Hepatocyte (in vitro differentiated cells): ENCODE data around the gene FGF23. TPM values are rescaled to one million over a fixed set of nuclear protein-coding genes. Genes with fewer than 3 reads are reported as not detected.
"Not testable (repeated sequence)": the region's sequence is repeated elsewhere in the genome, so short reads cannot be mapped to it uniquely, and the experiment has no call there.

Experiments
- DNase-seq: peaks from one replicate; pipeline ENCODE4 v3.0.0-alpha.2; 2016; ENCODE audit warnings: low spot score
- H2AFZ ChIP-seq: fragments of 200-600 bp; sonication (generic); 2 replicates; pipeline ENCODE4 v1.6.0; 2016; ENCODE audit warnings: antibody characterized with exemption, mild to moderate bottlenecking
- H3K27ac ChIP-seq: fragments of 200-600 bp; sonication (generic); 2 replicates; pipeline ENCODE4 v1.5.1; 2016; ENCODE audit warnings: mild to moderate bottlenecking
- H3K27me3 ChIP-seq: fragments of 200-600 bp; sonication (generic); 2 replicates; pipeline ENCODE4 v1.6.1; 2016
- H3K36me3 ChIP-seq: fragments of 200-600 bp; sonication (generic); replicated peaks from 2 replicates; pipeline ENCODE4 v1.5.1; 2016; ENCODE audit warnings: low read depth; ENCODE audit not compliant: insufficient read depth
- H3K4me1 ChIP-seq: fragments of 200-600 bp; sonication (generic); 2 replicates; pipeline ENCODE4 v1.5.1; 2016; ENCODE audit warnings: mild to moderate bottlenecking, moderate library complexity; ENCODE audit not compliant: insufficient read depth
- H3K4me2 ChIP-seq: fragments of 200-600 bp; sonication (generic); 2 replicates; pipeline ENCODE4 v1.6.0; 2016
- H3K4me3 ChIP-seq: fragments of 200-600 bp; sonication (generic); 2 replicates; pipeline ENCODE4 v1.5.1; 2016; ENCODE audit warnings: mild to moderate bottlenecking
- H3K79me2 ChIP-seq: fragments of 200-600 bp; sonication (generic); 2 replicates; pipeline ENCODE4 v1.6.0; 2017; ENCODE audit warnings: mild to moderate bottlenecking
- H3K9me2 ChIP-seq: fragments of 200-600 bp; sonication (generic); replicated peaks from 2 replicates; pipeline ENCODE4 v1.6.0; 2017; ENCODE audit warnings: mild to moderate bottlenecking; ENCODE audit not compliant: insufficient read depth
- H3K9me3 ChIP-seq: fragments of 200-600 bp; sonication (generic); 2 replicates; pipeline ENCODE4 v1.5.1; 2016; ENCODE audit warnings: low read depth, mild to moderate bottlenecking
- H4K20me1 ChIP-seq: fragments of 200-600 bp; sonication (generic); 2 replicates; pipeline ENCODE4 v1.6.0; 2016; ENCODE audit warnings: mild to moderate bottlenecking; ENCODE audit not compliant: insufficient read depth, poor library complexity, severe bottlenecking
- EZH2 ChIP-seq: fragments of 200-600 bp; sonication (generic); IDR thresholded peaks from 2 replicates; pipeline ENCODE4 v1.6.1; 2016; ENCODE audit warnings: antibody characterized with exemption, mild to moderate bottlenecking, borderline replicate concordance
- EZH2phosphoT487 ChIP-seq: fragments of 200-600 bp; sonication (generic); IDR thresholded peaks from one replicate; pipeline ENCODE4 v1.6.1; 2018; ENCODE audit warnings: antibody characterized with exemption, mild to moderate bottlenecking, low read depth, moderate library complexity; ENCODE audit not compliant: unreplicated experiment, severe bottlenecking
- WGBS: methylation state at CpG from one replicate; pipeline ENCODE4 v1.1.6; 2016; ENCODE audit warnings: low lambda C conversion rate; ENCODE audit errors: missing lambda C conversion rate; 5-methylcytosine and 5-hydroxymethylcytosine counted together
- polyA plus RNA-seq: library from polyadenylated mRNA; unstranded; fragments of >200 nt; fragmentation: Nextera tagmentation; extraction: Ambion mirVana; gene quantifications from 2 replicates; pipeline ENCODE4 v1.2.1, GENCODE V29; 2016
- total RNA-seq: library from RNA; depleted of rRNA; stranded (reverse); fragments of >200 nt; gene quantifications from 2 replicates; pipeline ENCODE4 v1.2.3, GENCODE V29; 2014
- TF ChIP-seq, protein P1 (sequence below): fragments of 200-600 bp; sonication (generic); IDR thresholded peaks from 2 replicates; pipeline ENCODE4 v1.5.1; 2016; ENCODE audit warnings: antibody characterized with exemption, mild to moderate bottlenecking; ENCODE audit not compliant: poor library complexity

The FGF23 gene
- total and polyA plus RNA-seq, 2 experiments from 2014 or later, result 0.46 to 3.1 TPM

GRCh38 chr12:4412465-4412864 is 33.0 kb upstream of the FGF23 start:
- Histone ChIP-seq H3K9me3 (no peaks in the 10 kb centered on the region), H3K79me2 (no peaks in the 10 kb centered on the region), H3K4me2 (no peak overlapping the region), H4K20me1 (no peaks in the 10 kb centered on the region), H3K9me2 (no peaks in the 10 kb centered on the region), H3K4me3 (no peak overlapping the region), H3K27me3 (peaks cover 25% of the 10 kb centered on the region), H3K4me1 (no peaks in the 10 kb centered on the region), H3K36me3 (no peaks in the 10 kb centered on the region), H2AFZ (no peak overlapping the region), H3K27ac (no peak overlapping the region)
- no peak for DNase-seq
- TF ChIP-seq EZH2phosphoT487, result no peak
- TF ChIP-seq, protein P1, sequence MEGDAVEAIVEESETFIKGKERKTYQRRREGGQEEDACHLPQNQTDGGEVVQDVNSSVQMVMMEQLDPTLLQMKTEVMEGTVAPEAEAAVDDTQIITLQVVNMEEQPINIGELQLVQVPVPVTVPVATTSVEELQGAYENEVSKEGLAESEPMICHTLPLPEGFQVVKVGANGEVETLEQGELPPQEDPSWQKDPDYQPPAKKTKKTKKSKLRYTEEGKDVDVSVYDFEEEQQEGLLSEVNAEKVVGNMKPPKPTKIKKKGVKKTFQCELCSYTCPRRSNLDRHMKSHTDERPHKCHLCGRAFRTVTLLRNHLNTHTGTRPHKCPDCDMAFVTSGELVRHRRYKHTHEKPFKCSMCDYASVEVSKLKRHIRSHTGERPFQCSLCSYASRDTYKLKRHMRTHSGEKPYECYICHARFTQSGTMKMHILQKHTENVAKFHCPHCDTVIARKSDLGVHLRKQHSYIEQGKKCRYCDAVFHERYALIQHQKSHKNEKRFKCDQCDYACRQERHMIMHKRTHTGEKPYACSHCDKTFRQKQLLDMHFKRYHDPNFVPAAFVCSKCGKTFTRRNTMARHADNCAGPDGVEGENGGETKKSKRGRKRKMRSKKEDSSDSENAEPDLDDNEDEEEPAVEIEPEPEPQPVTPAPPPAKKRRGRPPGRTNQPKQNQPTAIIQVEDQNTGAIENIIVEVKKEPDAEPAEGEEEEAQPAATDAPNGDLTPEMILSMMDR, result no peak
- no peak for TF ChIP-seq EZH2
- WGBS, result 65% methylated on average over 1 of the region's 1 CpG

DNA sequence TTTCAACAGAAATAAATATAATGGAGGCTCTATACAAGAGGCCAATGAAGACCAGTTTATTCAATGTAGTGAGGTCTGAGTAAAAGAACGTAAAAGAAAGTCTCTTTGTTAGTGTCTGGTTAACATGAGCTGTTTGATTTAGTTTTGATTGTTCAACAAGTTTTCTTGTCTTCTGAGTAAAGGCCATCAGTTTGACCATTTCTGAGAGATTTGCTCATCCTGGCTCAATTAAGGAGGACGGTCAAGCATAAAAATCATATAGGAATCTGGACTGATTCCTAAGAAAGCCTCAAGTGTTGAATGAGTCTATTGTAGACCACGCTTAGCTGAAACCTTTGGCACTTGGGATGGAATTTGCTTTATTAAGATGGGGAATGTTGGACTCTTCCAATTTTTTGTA is 32.5 kb upstream of the FGF23 start:
- Histone ChIP-seq H3K9me2 (no peaks in the 10 kb centered on the region), H3K79me2 (no peaks in the 10 kb centered on the region), H3K4me3 (no peak overlapping the region), H3K4me2 (no peak overlapping the region), H3K27ac (no peak overlapping the region), H3K9me3 (no peaks in the 10 kb centered on the region), H3K36me3 (no peaks in the 10 kb centered on the region), H4K20me1 (no peaks in the 10 kb centered on the region), H3K27me3 (peaks cover 21% of the 10 kb centered on the region), H3K4me1 (no peaks in the 10 kb centered on the region), H2AFZ (no peak overlapping the region)
- 79% methylated on average over 3 of the region's 3 CpGs for WGBS
- TF ChIP-seq EZH2, result no peak
- TF ChIP-seq EZH2phosphoT487, result no peak
- TF ChIP-seq, protein P1, result no peak
- no peak for DNase-seq

DNA sequence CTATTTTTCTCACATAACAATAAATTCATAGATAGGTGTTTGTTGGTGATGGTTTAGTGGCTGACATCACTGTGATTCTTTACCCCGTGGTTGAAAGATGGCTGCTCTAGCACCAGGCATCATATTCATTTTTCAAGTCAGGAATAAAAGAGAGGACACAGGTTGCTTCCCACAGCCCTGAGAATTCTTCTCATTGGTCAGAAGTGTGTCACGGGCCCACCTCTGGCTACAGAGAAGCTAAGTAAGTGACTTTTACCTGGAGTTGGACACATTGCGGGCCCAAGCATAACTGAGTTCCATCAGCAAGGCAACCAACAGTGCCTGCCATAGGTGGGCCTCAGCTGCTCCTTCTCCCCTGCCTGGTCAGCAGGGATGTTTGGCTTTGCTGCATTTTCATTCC is 27.6 kb upstream of the FGF23 start:
- Histone ChIP-seq H4K20me1 (no peaks in the 10 kb centered on the region), H3K27me3 (peaks cover 13% of the 10 kb centered on the region), H3K4me1 (no peaks in the 10 kb centered on the region), H3K4me2 (no peak overlapping the region), H3K79me2 (no peaks in the 10 kb centered on the region), H3K9me3 (no peaks in the 10 kb centered on the region), H3K27ac (no peak overlapping the region), H3K4me3 (no peak overlapping the region), H3K9me2 (no peaks in the 10 kb centered on the region), H2AFZ (no peak overlapping the region), H3K36me3 (no peaks in the 10 kb centered on the region)
- no peak for DNase-seq
- WGBS, result 88% methylated on average over 3 of the region's 3 CpGs
- TF ChIP-seq EZH2phosphoT487 (no peak), EZH2 (no peak)

DNA sequence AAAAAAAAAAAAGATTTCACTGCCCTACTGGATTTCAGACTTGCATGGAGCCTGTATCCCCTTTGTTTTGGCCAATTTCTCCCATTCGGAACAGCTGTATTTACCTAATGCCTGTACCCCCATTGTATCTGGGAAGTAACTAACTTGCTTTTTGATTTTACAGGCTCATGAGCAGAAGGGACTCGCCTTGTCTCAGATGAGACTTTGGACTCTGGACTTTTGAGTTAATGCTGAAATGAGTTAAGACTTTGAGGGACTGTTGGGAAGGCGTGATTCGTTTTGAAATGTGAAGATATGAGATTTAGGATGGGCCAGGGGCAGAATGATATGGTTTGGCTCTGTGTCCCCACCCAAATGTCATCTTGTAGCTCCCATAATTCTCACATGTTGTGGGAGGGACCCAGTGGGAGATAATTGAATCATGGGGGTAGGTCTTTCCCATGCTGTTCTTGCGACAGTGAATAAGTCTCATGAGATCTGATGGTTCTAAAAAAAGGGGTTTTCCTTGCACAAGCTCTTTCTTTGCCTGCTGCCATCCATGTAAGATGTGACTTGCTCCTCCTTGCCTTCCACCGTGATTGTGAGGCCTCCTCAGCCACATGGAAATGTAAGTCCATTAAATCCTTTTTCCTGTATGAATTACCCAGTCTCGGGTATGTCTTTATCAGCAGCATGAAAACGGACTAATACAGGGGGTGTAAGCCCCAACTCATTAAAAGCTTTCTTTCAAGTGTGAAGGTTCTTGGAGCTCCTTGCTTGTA is 25.5 kb upstream of the FGF23 start:
- H4K20me1 ChIP-seq, H3K4me2 ChIP-seq, H3K4me3 ChIP-seq, H3K79me2 ChIP-seq, H3K27ac ChIP-seq, H3K27me3 ChIP-seq, H3K9me3 ChIP-seq, H3K36me3 ChIP-seq, DNase-seq, H2AFZ ChIP-seq, H3K9me2 ChIP-seq, H3K4me1 ChIP-seq: not testable (repeated sequence)
- 78% methylated on average over 8 of the region's 8 CpGs for WGBS
